Keratinocyte (primary cell): ENCODE measurements around the gene ZNF823.

Experiments used
- CTCF ChIP-seq, 3 experiments: IDR thresholded peaks in 1 of 3; conservative IDR thresholded peaks in 1 of 3; optimal IDR thresholded peaks in 1 of 3; 2 replicates in 2 of 3; 3 replicates in 1 of 3; pipeline versions ENCODE3 to v1.5.1; 2011; ENCODE audit warnings: low read length in 3 of 3, mild to moderate bottlenecking in 3 of 3, moderate library complexity in 2 of 3, control low read depth in 1 of 3, inconsistent platforms in 1 of 3; ENCODE audit not compliant: insufficient read depth in 2 of 3; ENCODE audit errors: extremely low read depth in 1 of 3
- EZH2 ChIP-seq: IDR thresholded peaks from one replicate; pipeline ENCODE4 v1.6.1; 2012; ENCODE audit warnings: inconsistent platforms, mild to moderate bottlenecking, low read length, moderate library complexity

GRCh38 chr19:11698231-11698630 lies 40.5 kb downstream of the ZNF823 start:
- no peak for TF ChIP-seq CTCF (optimal IDR thresholded peaks at IDR 0.05 in 1 of 3, IDR thresholded peaks at IDR 0.05 in 1 of 3, conservative IDR thresholded peaks at IDR 0.05 in 1 of 3; ENCODE audit: extremely low read depth in 1 of 3, insufficient read depth in 2 of 3, low read length in 3 of 3)
- TF ChIP-seq EZH2, result no peak
